ENCODE results near the gene ERLEC1.
"Not testable (repeated sequence)": the region's sequence is repeated elsewhere in the genome, so short reads cannot be mapped to it uniquely, and the experiment has no call there.

The ERLEC1 gene

DNA sequence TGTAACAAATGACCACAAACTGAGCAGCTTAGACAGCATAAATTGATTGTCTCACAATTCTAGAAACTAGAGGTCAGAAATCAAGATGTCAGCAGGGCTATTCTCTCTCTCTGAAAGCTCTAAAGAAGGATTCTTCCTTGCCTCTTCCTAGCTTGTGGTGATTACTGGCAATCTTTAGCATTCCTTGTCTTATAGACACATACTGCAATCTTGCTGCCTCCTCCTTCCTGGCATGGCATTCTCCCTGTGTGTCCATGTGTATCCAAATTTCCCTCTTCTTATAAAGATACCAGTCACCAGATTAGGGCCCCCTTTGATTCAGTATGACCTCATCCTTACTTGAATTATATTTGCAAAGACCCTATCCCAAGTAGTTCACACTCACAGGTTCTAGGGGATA lies 2.4 kb upstream of the ERLEC1 start:
- peak; percentile 36 for DNase-seq

DNA sequence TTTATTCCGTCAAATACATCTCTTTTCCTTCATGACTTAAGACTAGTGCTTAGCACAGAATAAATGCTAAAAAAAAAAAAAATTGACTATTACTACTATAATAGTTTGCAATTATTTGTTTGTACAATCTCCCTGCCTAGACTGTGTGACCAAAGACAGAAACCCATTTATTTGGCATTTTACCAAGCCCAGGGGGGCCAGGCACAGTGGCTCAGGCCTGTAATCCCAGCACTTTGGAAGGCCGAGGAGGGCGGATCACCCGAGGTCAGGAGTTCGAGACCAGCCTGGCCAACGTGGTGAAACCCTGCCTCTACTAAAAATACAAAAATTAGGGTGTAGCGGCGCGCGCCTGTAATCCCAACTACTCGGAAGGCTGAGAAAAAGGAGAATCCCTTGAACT lies 1.5 kb upstream of the ERLEC1 start:
- DNase-seq: no peak

DNA sequence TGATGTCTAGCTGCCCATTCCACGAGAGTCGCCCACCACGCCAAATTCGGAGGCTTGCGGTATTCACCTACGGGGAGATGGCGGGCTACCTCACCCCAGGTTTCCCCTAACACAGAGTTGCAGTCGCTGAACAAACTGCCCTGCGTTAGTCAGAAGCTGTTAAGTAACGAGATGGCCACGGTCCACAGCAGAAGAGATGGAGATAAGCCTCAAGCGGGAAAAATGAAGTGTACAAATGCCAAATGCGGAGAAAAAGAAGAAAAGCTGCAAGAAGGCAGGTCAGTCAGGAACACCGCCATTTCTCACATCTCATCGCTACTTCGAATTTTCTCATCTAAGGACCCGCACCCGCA lies 516 bp upstream of the ERLEC1 start:
- DNase-seq: peak; percentile 39

- no peak for DNase-seq
Measured at GRCh38 chr2:53787614-53788289, 908 bp downstream of the ERLEC1 start.

- no peak for DNase-seq
Measured at GRCh38 chr2:53793261-53793660, 6.4 kb downstream of the ERLEC1 start.

- no peak for DNase-seq
Measured at GRCh38 chr2:53793821-53794220, 7.0 kb downstream of the ERLEC1 start.

GRCh38 chr2:53801547-53801946 lies 14.7 kb downstream of the ERLEC1 start:
- DNase-seq: no peak

- DNase-seq: no peak
Measured at GRCh38 chr2:53802617-53803151, 15.8 kb downstream of the ERLEC1 start.

DNA sequence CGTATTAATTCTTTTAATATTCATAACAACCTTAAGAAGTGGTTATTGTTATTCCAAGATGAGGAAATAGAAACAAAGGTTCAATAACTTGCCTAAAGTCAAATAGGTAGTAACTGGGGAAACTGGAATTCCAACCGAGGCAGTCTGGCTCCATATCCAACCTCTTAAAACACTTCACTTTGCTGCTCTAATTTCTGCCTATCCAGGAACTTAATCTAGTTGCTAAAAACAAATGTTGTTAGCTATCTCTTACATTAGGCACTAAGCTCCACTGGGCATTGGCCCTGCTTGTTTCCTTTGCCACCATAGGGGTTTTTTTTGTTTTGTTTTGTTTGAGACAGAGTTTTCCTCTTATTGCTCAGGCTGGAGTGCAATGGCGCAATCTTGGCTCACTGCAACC lies 24.8 kb downstream of the ERLEC1 start:
- DNase-seq: no peak

GRCh38 chr2:53813151-53813550 lies 26.3 kb downstream of the ERLEC1 start:
- DNase-seq: no peak

GRCh38 chr2:53818854-53819435 lies 32.1 kb downstream of the ERLEC1 start:
- no peak for DNase-seq

DNA sequence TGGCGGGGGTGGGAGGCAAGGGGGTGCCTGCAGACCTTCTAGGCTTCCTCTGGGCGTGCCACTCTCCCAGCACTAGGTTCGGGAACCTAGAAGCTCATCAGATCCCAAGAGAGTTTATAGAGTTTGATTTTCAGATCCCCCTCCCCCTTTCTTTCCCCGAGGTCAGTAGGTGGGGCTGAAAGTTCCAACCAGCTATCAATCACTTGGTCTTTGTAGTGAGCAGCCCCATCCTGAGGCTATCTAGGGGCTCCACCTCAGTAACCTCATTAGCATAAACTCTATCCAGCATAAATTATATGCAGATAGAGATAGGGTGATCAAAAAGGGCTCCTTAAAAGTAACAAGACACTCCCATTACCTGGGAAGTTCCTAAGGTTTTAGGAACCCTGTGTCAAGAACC lies 32.8 kb downstream of the ERLEC1 start:
- no peak for DNase-seq

DNA sequence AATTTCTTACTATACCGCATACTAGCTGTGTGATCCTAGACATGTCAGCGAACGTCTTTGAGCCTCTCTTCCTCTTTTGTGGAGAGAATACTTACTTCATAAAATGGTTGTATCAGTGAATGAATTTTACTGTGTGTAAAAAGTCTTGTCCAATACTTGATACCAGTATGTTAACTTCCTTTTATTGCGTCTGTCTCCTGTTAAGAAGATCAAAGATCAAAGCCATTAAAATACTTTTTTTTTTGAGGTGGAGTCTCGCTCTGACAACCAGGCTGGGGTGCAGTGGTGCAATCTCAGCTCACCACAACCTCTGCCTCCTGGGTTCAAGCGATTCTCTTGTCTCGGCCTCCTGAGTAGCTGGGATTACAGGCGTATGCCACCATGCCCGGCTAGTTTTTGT lies 33.2 kb downstream of the ERLEC1 start:
- DNase-seq: no peak

GRCh38 chr2:53820711-53821110 lies 33.9 kb downstream of the ERLEC1 start:
- no peak for DNase-seq

DNA sequence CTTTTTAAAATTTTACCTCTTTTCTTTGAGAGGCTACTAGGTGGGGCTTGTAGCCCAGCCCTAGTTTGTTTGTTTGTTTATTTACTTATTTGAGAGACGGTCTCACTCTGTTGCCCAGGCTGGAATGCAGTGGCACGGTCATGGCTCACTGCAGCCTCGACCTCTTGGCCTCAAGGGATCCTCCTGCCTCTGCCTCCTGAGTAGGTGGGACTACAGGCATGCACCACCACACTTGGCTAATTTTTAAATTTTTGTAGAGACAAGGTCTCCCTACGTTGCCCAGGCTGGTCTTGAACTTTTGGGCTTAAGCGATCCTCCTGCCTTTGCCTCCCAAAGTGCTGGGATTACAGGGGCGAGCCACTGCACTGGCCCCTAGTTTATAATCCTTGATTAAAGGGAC lies 35.0 kb downstream of the ERLEC1 start:
- no peak for DNase-seq

GRCh38 chr2:53823639-53824038 lies 36.8 kb downstream of the ERLEC1 start:
- DNase-seq: not testable (repeated sequence)

DNA sequence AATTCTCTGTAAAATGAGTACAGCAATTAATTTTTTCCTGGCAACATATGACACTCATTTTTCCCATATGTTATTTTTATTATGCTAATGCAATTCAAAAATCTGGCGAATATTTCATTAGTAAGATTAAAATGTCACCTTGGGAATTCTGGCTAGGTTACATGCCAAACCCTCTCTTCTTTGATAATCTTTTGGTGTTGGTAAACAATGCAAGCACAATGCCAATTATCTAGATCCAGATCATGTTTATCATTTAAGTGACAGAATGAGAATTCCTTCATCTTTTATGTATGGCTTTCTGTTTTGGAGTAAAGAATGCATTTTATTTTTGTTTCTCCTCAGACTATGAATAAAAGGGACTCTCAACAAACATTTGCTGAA lies 39.2 kb downstream of the ERLEC1 start:
- DNase-seq: no peak

DNA sequence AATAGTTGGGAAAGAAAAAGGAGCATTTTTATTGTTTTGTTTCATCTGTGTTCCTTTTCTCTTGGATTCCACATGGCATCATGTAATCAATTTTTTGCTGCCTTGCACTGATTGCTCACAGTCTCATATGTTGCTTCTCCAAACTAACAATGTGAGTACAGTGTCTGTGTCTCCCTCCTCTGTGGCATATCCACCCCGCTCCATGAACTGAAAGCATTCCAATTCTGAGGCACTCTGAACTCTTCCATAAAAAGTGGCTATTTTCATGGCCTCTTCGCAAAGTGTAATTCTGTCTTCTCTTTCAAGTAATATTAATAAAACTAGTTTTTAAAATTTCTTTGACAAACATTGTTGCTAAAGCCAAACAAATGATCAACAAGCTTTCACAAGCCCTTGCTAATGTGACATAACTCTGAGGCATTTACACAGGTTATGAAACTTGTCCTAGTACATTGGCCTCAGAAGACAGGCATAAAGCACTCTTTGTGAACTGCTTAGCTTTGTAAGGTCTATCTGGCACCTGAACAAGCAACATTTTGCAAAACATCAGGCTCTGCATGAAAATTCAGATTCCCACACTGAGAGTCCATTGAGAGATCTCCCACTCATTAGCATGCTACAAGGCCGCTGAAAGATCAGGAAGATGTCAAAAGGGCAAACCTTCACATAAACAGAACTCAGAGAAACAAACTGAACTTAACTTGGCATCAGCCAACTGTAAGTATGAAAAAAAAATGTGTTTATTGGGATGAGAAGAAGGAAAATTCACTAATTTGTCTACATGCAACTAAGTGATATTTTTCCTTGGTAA lies 39.9 kb downstream of the ERLEC1 start:
- no peak for DNase-seq

- no peak for DNase-seq
Measured at GRCh38 chr2:53827398-53828175, 40.7 kb downstream of the ERLEC1 start.

GRCh38 chr2:53828331-53828730 lies 41.5 kb downstream of the ERLEC1 start:
- DNase-seq: no peak

GRCh38 chr2:53829273-53829979 lies 42.6 kb downstream of the ERLEC1 start:
- no peak for DNase-seq

DNA sequence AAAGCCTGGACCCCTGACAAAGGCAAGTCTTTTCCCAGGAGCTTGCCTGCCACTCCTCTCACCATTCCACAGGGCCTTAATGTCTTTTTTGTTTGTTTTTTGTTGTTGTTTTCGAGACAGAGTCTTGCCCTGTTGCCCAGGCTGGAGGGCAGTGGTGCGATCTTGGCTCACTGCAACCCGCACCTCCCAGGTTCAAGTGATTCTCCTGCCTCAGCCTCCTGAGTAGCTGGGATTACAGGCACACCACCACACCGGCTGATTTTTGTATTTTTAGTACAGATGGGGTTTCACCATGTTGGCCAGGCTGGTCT lies 43.1 kb downstream of the ERLEC1 start:
- DNase-seq: not testable (repeated sequence)

DNA sequence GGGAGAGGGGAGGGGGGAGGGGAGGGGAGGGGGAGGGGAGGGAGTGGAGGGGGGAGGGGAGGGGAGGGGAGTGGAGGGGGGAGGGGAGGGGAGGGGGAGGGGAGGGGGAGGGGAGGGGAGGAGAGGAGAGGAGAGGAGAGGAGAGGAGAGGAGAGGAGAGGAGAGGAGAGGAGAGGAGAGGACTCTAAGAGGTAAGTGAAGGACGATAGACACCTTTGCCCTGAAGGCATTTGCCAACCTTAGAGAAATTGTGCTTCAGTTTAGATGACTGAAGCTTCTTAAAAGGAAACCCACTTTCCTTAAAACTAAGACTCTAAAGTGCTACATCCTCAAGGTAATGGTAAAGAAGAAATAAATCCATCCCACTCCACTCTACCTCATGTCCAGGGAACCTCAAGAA lies 53.7 kb downstream of the ERLEC1 start:
- DNase-seq: no peak

All from kidney glomerular epithelial cell (primary cell).